Adrenal gland (tissue), 12 donors: ENCODE results near the gene MAP3K20. TPM values are rescaled to one million over a fixed set of nuclear protein-coding genes. Genes with fewer than 3 reads are reported as not detected.

ENCODE experiments used
- DNase-seq, 7 donors: peaks; one replicate each; pipeline ENCODE4 v3.0.0-alpha.2; 2019 to 2020
- H3K27ac ChIP-seq, 5 donors: fragments of 200-600 bp; sonication (generic) in 4 of 5; 1 replicate in 3 of 5; 2 replicates in 2 of 5; pipeline versions ENCODE4 v1.5.1 to v1.8.0; 2016 to 2020; ENCODE audit warnings: mild to moderate bottlenecking in 1 of 5
- H3K27me3 ChIP-seq: fragments of 200-600 bp; 2 replicates; pipeline ENCODE4 v1.8.0; 2021
- H3K36me3 ChIP-seq, 2 donors: fragments of 200-600 bp; replicated peaks in 1 of 2; 1 replicate in 1 of 2; 2 replicates in 1 of 2; pipeline versions ENCODE4 v1.5.1 to v1.8.0; 2018 to 2022
- H3K4me1 ChIP-seq, 2 donors: fragments of 200-600 bp; replicated peaks in 1 of 2; 1 replicate in 1 of 2; 2 replicates in 1 of 2; pipeline versions ENCODE4 v1.5.1 to v1.8.0; 2018 to 2021
- H3K4me3 ChIP-seq, 4 donors: fragments of 200-600 bp; sonication (generic) in 3 of 4; one replicate each; pipeline ENCODE4 v1.5.1; 2016 to 2018
- H3K9me3 ChIP-seq, 3 donors: fragments of 200-600 bp; sonication (generic) in 1 of 3; replicated peaks in 1 of 3; 1 replicate in 2 of 3; 2 replicates in 1 of 3; pipeline versions ENCODE4 v1.5.1 to v1.8.0; 2016 to 2021
- POLR2A ChIP-seq, 2 donors: fragments of 450-650 bp; IDR thresholded peaks; one replicate each; pipeline ENCODE4 v1.6.1; 2017; ENCODE audit warnings: antibody characterized with exemption in 2 of 2, mild to moderate bottlenecking in 2 of 2, moderate library complexity in 1 of 2
- WGBS, 4 donors: extraction: QIAGEN DNeasy Blood & Tissue Kit in 2 of 4; methylation state at CpG; one replicate each; pipeline versions ENCODE4 v1.1.5 to v1.1.7; 2013 to 2017; 5-methylcytosine and 5-hydroxymethylcytosine counted together
- intact Hi-C, 2 donors: fragments of 100-400 bp; cut with DNase I; formaldehyde crosslinking; loops; one replicate each; pipeline versions ENCODE4 v1.14.1 to v1.15.0; 2022 to 2023
- polyA plus RNA-seq, 3 donors: library from polyadenylated mRNA; stranded (reverse); fragments of 200-250 nt in 2 of 3; fragments of 350-450 nt in 1 of 3; fragmentation: Illumina TruSeq in 1 of 3; extraction: RNeasy Lipid Tissue Mini Kit (QIAGEN cat#74804) in 1 of 3; gene quantifications; one replicate each; pipeline ENCODE4 v1.2.3, GENCODE V29; 2013 to 2014
- total RNA-seq, 9 donors: library from RNA; depleted of rRNA in 4 of 9; stranded (reverse); fragments of >200 nt in 4 of 9; fragments of 120-200 nt in 1 of 9; fragmentation: NEBNext Ultra II Directional in 1 of 9; extraction: Animal tissue kit (Norgen Biotek cat#: 25700) in 1 of 9; gene quantifications; one replicate each; pipeline versions ENCODE4 v1.1.0 to v1.2.4, GENCODE V29; 2013 to 2023
- TF ChIP-seq, protein P1 (sequence below), 6 experiments: fragments of 450-650 bp in 4 of 6; fragments of 200-600 bp in 2 of 6; sonication (generic) in 1 of 6; IDR thresholded peaks; 1 replicate in 5 of 6; 2 replicates in 1 of 6; pipeline versions ENCODE4 v1.5.1 to v1.8.0; 2016 to 2021; ENCODE audit warnings: antibody characterized with exemption in 6 of 6, mild to moderate bottlenecking in 2 of 6, moderate library complexity in 1 of 6
- donor health status: healthy with polysubstance abuse.
- donor health status: Bipolar disorder and iron deficiency.
- donor health status: DM: yes; HTN: yes; CAD: no.
- donor health status: DM: no; HTN: no; CAD: no.
- donor health status: DM: no; HTN: no; CAD: no.
- donor health status: DM: yes; HTN: yes; CAD: no.

MAP3K20 gene
- total and polyA plus RNA-seq, 12 donors, result 8.1 to 54.2 (median 25.4) TPM

DNA sequence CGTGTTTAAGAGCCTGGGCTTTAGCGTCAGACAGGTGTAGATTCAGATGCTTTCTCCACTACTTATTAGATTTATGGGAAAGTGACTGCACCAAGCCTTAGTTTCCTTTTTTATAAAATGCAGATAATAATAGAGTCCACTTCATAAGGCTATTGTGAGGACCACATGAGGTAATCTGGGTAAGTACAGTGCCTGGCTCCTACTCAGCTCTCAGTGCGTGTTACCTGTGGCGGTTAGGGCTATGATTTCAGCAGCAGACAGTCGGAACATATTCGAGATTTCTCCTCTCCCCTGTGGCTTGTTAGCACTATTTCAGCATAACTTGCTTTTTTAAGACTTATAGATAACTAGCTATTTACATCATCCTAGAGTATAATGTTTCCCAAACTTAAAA lies 32.0 kb downstream of the MAP3K20 start:
- intact Hi-C loops, result no loop called here
- no peak overlapping the region for H3K4me3 ChIP-seq
- no peaks in the 10 kb centered on the region for H3K36me3 ChIP-seq
- no peaks in the 10 kb centered on the region for H3K9me3 ChIP-seq
- no peak overlapping the region for H3K27ac ChIP-seq
- 95 to 97% (median 95%) methylated on average over 6 of the region's 6 CpGs for WGBS, 4 donors
- no peaks in the 10 kb centered on the region for H3K27me3 ChIP-seq
- DNase-seq, result no peak
- no peaks in the 10 kb centered on the region for H3K4me1 ChIP-seq
- TF ChIP-seq POLR2A (IDR thresholded peaks at IDR 0.05), result no peak
- TF ChIP-seq, protein P1, sequence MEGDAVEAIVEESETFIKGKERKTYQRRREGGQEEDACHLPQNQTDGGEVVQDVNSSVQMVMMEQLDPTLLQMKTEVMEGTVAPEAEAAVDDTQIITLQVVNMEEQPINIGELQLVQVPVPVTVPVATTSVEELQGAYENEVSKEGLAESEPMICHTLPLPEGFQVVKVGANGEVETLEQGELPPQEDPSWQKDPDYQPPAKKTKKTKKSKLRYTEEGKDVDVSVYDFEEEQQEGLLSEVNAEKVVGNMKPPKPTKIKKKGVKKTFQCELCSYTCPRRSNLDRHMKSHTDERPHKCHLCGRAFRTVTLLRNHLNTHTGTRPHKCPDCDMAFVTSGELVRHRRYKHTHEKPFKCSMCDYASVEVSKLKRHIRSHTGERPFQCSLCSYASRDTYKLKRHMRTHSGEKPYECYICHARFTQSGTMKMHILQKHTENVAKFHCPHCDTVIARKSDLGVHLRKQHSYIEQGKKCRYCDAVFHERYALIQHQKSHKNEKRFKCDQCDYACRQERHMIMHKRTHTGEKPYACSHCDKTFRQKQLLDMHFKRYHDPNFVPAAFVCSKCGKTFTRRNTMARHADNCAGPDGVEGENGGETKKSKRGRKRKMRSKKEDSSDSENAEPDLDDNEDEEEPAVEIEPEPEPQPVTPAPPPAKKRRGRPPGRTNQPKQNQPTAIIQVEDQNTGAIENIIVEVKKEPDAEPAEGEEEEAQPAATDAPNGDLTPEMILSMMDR (IDR thresholded peaks at IDR 0.05), result no peak

DNA sequence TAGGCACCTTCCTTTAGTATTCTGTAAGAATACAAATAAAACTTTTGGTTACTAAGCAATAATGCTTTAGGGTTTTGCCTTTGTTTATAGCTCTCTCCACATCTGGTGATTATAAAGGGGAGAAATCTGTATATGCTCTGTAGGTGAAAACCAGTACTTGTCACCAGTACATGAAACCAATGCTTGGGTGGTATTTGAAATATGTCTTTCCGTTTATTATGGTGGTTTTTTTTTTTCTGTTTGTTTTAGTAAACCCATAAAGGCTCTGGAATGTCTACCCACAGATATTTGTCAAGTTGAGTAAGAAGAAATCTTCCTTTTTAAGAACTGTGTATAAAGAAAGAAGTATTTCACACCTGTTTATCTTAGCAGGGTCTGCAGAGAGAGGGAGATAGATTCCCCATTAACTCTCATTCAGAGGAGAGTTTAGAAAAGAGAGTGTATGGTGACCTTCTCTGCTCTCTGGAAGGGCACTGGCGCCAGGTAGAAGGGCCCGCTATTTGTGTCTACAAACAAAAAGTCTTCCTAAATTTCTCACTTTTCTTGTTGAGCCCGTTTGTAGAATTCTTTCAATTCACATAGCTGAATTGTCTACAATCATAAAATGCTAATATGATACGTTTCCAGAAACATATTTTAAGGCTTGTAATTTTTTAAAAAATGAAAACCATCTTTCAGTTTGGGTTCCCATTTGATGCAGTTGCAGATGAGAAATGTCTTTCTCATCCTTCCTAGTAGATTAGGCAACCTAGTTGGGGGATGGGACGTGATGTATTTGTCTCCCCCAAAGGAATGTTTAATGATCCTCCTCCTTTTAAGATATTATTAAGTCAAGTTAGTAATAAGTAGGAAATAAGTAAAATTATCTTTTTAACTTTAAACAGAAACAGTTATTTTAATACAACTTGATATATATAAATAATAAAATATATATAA lies 33.9 kb downstream of the MAP3K20 start:
- WGBS, 4 donors, result 82 to 87% (median 84%) methylated on average over 6 of the region's 6 CpGs
- intact Hi-C loops, result no loop called here
- DNase-seq, result no peak
- H3K27ac ChIP-seq, result no peak overlapping the region
- TF ChIP-seq POLR2A (IDR thresholded peaks at IDR 0.05), result no peak
- TF ChIP-seq, protein P1 (IDR thresholded peaks at IDR 0.05), result no peak
- H3K9me3 ChIP-seq, result no peaks in the 10 kb centered on the region
- H3K4me3 ChIP-seq, result no peak overlapping the region
- no peaks in the 10 kb centered on the region for H3K27me3 ChIP-seq
- H3K4me1 ChIP-seq, result no peaks in the 10 kb centered on the region
- no peaks in the 10 kb centered on the region for H3K36me3 ChIP-seq

DNA sequence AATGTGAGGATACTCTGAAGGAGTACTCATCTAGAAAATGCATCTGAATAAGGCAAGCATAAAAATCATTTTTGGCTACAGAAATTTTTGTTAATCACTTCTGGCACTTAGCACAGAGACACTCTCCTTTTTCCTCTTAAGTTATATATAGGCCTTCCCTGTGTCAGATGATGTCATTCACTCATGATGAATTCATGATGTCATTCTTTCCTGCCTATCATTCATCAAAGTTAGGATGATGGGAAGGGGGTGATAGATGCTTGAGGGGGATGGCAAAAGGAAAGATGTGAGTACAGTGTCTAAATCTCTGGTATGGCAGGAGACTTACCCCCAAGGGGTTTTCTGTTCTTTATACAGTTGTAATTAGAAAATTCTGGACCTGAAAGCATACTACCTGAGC lies 42.0 kb downstream of the MAP3K20 start:
- intact Hi-C loops, result no loop called here
- Histone ChIP-seq H3K9me3 (no peaks in the 10 kb centered on the region), H3K36me3 (no peaks in the 10 kb centered on the region), H3K27me3 (no peaks in the 10 kb centered on the region), H3K4me1 (no peaks in the 10 kb centered on the region), H3K27ac (no peak overlapping the region), H3K4me3 (no peak overlapping the region)
- TF ChIP-seq, protein P1 (IDR thresholded peaks at IDR 0.05), result no peak
- no peak for TF ChIP-seq POLR2A (IDR thresholded peaks at IDR 0.05)
- no peak for DNase-seq

DNA sequence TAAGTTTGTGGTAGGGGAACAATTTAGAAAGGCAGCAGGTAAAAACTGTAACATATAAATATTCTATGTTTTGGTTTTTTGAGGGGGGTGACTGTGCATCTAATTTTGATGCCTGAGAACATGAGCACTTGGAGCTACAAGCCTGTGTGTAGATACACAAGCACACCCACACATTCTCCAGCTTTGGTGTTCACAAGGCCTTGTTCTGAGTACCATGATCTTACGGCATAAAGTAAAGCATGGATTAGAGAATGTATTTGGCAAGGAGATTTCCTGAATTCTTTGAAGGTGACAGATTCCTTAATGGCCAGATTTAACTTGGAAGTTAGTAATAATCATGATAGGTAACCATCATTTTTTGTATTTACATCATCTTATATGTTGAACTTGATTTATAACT lies 42.7 kb downstream of the MAP3K20 start:
- no peaks in the 10 kb centered on the region for H3K36me3 ChIP-seq
- TF ChIP-seq, protein P1 (IDR thresholded peaks at IDR 0.05), result no peak
- TF ChIP-seq POLR2A (IDR thresholded peaks at IDR 0.05), result no peak
- no peak overlapping the region for H3K27ac ChIP-seq
- WGBS, 4 donors, result 96 to 100% (median 99%) methylated on average over 1 of the region's 1 CpG
- intact Hi-C loops, result no loop called here
- no peaks in the 10 kb centered on the region for H3K4me1 ChIP-seq
- no peaks in the 10 kb centered on the region for H3K9me3 ChIP-seq
- no peak overlapping the region for H3K4me3 ChIP-seq
- DNase-seq, result no peak
- H3K27me3 ChIP-seq, result no peaks in the 10 kb centered on the region
